NCI-H146 treated with DMSO at 0.1 percent for 48 hours (cell line): Measurements from ENCODE around the gene ACSM5.
"Not testable (repeated sequence)": the region's sequence is repeated elsewhere in the genome, so short reads cannot be mapped to it uniquely, and the experiment has no call there.

Source experiments
- DNase-seq: peaks from one replicate; lab custom pipeline; 2025; ENCODE audit not compliant: unreplicated experiment; lab: John Stamatoyannopoulos, UW

ACSM5 gene

DNA sequence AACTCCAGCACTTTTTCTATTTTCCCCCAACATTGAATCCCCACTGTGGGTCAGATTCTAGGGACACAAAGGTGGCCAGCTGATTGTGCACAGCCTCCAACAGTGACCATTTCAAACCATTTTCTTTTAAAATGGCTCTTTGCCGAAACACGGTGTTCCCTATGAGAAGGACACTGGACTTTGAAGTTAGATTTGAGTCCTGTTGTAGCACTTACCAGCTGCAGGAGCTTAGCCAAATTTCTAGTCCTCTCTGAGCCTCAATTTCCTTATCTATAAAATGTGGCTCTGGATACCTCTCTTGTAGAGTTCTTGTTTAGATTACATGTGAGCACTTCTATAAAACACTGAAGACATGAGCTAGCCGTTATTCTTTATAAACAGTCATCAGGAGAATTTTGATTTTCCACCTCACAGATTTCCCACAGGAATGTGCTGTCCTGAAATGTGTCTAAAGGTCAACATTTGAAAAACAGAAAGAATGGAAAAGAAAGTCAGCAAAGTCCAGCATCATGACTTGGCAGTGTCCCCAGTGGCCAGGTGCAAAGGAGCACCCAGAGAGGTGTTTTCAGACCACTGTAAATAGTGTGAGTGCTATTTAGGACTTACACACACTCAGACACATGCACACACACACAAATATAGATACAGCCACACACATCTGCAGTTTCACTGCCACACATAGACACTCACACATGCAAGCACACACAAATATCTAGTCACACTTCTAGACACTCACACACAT lies 37.5 kb downstream of the ACSM5 start:
- DNase-seq = not testable (repeated sequence)

DNA sequence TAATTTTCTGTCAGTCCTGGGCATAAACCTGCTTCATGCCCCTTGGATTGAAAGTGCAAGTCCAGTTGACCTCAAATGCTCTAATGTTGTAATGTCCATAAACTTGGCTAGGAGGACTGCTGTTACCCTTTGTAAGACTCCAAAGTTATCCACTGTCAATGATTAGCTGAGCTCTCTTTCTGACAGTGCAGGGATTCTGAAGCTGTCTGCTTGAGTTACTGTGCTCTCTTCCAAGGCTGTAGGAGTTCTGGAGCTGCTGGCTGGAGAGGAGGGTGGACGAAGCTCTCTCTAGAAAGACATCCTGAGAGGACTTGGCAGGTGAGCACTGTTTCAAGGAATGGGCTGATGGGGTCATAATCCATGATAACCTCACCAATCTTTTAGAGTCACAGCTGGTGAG lies 42.0 kb downstream of the ACSM5 start, which contains the start of gene ACSM2A:
TSS of gene ACSM2A (plus strand) at position 158 of the 400 bp plus-strand sequence. CDS start 8,594 bp downstream, outside the sequence.
- not testable (repeated sequence) for DNase-seq

DNA sequence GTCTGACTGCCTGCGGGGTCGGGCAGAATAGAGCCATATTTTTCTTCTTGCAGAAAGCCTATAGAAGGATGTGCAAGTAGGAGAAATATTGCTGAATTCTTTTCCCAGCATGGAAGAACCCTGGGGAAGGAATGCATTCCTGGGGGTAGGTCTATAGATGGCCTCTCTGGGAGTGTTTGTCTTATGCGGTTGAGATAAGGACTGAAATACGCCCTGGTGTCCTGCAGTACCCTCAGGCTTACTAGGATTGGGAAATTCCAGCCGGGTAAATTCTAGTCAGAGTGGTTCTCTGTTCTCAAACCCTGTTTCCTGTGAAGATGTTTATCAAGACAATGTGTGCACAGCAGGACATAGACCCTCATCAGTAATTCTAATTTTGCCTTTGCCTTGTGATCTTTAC lies 44.3 kb downstream of the ACSM5 start:
- DNase-seq = not testable (repeated sequence)

- DNase-seq = not testable (repeated sequence)
Observed at GRCh38 chr16:20459227-20459626, 49.9 kb downstream of the ACSM5 start.

- not testable (repeated sequence) for DNase-seq
Observed at GRCh38 chr16:20460313-20460712, 51.0 kb downstream of the ACSM5 start.

- DNase-seq = not testable (repeated sequence)
Observed at GRCh38 chr16:20468954-20469353, 59.6 kb downstream of the ACSM5 start.

DNA sequence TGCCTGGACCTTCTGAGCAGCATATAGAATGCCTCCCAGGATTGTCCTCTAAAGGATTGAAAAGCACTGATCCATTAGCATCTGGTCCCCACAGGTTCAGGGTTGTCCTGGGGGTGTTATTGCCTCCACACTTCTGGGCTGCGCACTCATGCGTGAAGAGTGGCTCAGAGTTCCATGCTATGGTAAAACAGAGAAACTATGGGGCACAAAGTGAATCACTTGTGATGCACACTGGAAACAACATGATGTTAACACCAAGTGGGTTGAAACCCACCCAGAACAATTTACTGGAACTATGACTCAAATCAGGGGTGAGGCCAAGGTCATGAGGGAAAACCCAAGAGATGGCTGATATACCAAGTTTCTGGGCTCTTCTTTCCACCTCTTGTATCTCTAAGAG lies 60.6 kb downstream of the ACSM5 start:
- DNase-seq = not testable (repeated sequence)

GRCh38 chr16:20470732-20471131 lies 61.4 kb downstream of the ACSM5 start:
- not testable (repeated sequence) for DNase-seq

DNA sequence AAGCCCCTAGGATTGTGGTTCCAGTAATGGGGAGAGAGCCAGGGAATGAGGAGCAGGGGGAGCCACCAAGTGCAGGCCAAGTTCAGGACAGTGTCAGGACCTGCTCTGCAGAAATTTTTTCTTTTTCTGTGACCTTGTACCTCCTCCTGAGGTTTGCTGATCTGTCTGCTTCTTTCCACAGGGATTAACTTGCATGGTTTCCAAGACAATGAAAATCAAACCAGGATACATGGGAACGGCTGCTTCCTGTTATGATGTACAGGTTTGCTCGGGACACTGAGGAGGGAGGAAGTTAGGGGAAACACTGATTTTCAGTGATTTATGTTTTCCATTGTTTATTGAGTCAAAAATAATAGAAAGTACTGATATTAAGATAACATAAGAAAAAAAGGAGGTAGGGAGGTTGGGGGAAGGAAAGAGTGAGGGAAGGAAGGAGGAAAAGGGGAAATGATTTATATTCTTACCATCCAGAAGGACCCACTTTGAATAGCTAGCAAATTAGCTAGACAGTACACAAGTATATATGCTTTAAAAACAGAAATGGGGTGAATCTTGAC lies 67.9 kb downstream of the ACSM5 start:
- DNase-seq = not testable (repeated sequence)

DNA sequence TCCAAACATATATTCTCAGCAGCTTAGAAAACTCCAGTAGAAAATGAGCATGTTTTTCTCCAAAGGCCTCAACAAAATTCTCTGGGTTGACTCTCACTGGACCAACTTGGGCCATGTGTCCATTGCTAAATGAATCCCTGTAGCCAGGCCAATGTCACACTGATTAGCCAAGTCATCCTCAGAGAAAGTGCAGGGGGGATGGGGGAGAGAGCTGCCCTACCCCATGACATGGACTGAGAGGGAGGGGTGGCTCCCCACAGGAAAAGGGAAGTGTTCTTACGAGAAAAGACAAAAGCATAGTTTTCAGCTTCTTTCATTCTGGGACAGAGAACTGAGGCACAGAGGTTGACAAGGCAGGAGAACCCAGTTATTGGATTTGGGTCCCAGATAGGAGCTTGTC lies 74.7 kb downstream of the ACSM5 start:
- DNase-seq = not testable (repeated sequence)

- DNase-seq = no peak
Observed at GRCh38 chr16:20484726-20485125, 75.4 kb downstream of the ACSM5 start.

DNA sequence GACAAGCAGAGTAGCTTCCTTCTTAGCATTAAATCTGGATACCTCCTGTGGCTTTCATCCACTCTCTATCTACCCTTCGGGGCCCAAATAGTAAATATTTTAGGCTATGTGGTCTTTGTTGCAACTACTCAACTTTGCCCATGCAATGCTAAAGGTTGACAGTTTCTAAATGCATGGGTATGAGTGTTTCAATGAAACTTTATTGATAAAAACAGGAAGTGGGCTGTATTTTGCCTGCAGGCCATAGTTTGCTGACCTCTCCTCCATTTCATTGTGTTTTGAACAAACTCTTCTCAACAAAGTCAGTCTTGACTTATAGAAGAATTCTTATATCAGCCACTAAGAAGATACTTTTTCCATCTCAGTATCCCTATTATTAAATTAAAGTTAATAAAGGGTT lies 76.1 kb downstream of the ACSM5 start:
- no peak for DNase-seq
